Neural cell (in vitro differentiated cells): ENCODE results near the gene NEXN. TPM values are rescaled to one million over a fixed set of nuclear protein-coding genes. Genes with fewer than 3 reads are reported as not detected.

Experiments
- H2AFZ ChIP-seq: fragments of 200-600, 300-800 bp; sonication (generic), shearing (Covaris generic); 2 replicates; pipeline ENCODE4 v1.6.0; 2014; ENCODE audit warnings: low read depth, mild to moderate bottlenecking, antibody characterized with exemption, low read length, moderate library complexity
- H3F3A ChIP-seq: fragments of 200-600 bp; shearing (Covaris generic); 2 replicates; pipeline ENCODE4 v1.6.1; 2016; ENCODE audit warnings: mild to moderate bottlenecking, moderate library complexity, mixed read lengths, antibody characterized with exemption, low read length; ENCODE audit not compliant: insufficient read depth, poor library complexity, severe bottlenecking
- H3K27ac ChIP-seq: fragments of 200-600, 300-800 bp; sonication (generic), shearing (Covaris generic); 2 replicates; pipeline ENCODE4 v1.5.1; 2014; ENCODE audit warnings: mild to moderate bottlenecking, low read length, moderate library complexity
- H3K27me3 ChIP-seq: fragments of 300-800, 200-600 bp; sonication (generic), shearing (Covaris generic); 2 replicates; pipeline ENCODE4 v1.6.0; 2014; ENCODE audit warnings: mild to moderate bottlenecking, low read depth, low read length, moderate library complexity; ENCODE audit not compliant: insufficient read depth
- H3K36me3 ChIP-seq: fragments of 300-800, 200-600 bp; sonication (generic), shearing (Covaris generic); 2 replicates; pipeline ENCODE4 v1.5.1; 2014; ENCODE audit warnings: mild to moderate bottlenecking, antibody characterized with exemption, low read length, moderate library complexity; ENCODE audit not compliant: insufficient read depth
- H3K4me2 ChIP-seq: fragments of 300-800, 200-600 bp; sonication (generic), shearing (Covaris generic); 2 replicates; pipeline ENCODE4 v1.6.0; 2014; ENCODE audit warnings: mild to moderate bottlenecking, low read length
- H3K4me3 ChIP-seq: fragments of 300-800, 200-600 bp; sonication (generic), shearing (Covaris generic); 2 replicates; pipeline ENCODE4 v1.5.1; 2014; ENCODE audit warnings: mild to moderate bottlenecking, low read length, moderate library complexity
- H3K79me2 ChIP-seq: fragments of 200-600 bp; shearing (Covaris generic); replicated peaks from 2 replicates; pipeline ENCODE4 v1.6.0; 2014; ENCODE audit warnings: mild to moderate bottlenecking, low read length, moderate library complexity; ENCODE audit not compliant: insufficient read depth
- H3K9ac ChIP-seq: fragments of 300-800, 200-600 bp; sonication (generic), shearing (Covaris generic); 2 replicates; pipeline ENCODE4 v1.6.1; 2016; ENCODE audit warnings: mild to moderate bottlenecking, low read length, mixed read lengths
- H3K9me2 ChIP-seq: fragments of 200-600 bp; shearing (Covaris generic); 2 replicates; pipeline ENCODE4 v1.6.1; 2016; ENCODE audit warnings: mild to moderate bottlenecking, low read length, mixed read lengths; ENCODE audit not compliant: insufficient read depth
- H3K9me3 ChIP-seq: fragments of 200-600, 300-800 bp; sonication (generic), shearing (Covaris generic); 2 replicates; pipeline ENCODE4 v1.6.1; 2016; ENCODE audit warnings: mild to moderate bottlenecking, mixed run types, low read length, moderate library complexity, mixed read lengths
- H4K20me1 ChIP-seq: fragments of 200-600 bp; shearing (Covaris generic); 2 replicates; pipeline ENCODE4 v1.6.1; 2016; ENCODE audit warnings: mild to moderate bottlenecking, mixed run types; ENCODE audit not compliant: insufficient read depth
- CTCF ChIP-seq: fragments of 450-650 bp; IDR thresholded peaks from 2 replicates; pipeline ENCODE4 v1.5.1; 2014; ENCODE audit warnings: antibody characterized with exemption, mild to moderate bottlenecking, moderate library complexity; ENCODE audit not compliant: poor library complexity, severe bottlenecking
- EP300 ChIP-seq: fragments of 450-650 bp; conservative IDR thresholded peaks from 2 replicates; pipeline ENCODE4 v1.6.1; 2014; ENCODE audit warnings: antibody characterized with exemption, mild to moderate bottlenecking, moderate library complexity; ENCODE audit not compliant: poor library complexity, severe bottlenecking
- EZH2 ChIP-seq: fragments of 200-600, 300-800 bp; shearing (Covaris generic), sonication (generic); IDR thresholded peaks from 2 replicates; pipeline ENCODE4 v1.6.1; 2014; ENCODE audit warnings: antibody characterized with exemption, low read length, borderline replicate concordance, mild to moderate bottlenecking; ENCODE audit not compliant: insufficient read depth, poor library complexity, severe bottlenecking
- MXI1 ChIP-seq: fragments of 450-650 bp; conservative IDR thresholded peaks from 2 replicates; pipeline ENCODE4 v1.6.1; 2014; ENCODE audit warnings: antibody characterized with exemption, mild to moderate bottlenecking; ENCODE audit not compliant: poor library complexity, severe bottlenecking
- POLR2AphosphoS5 ChIP-seq: IDR thresholded peaks from 2 replicates; pipeline ENCODE4 v1.6.1; 2012
- RAD21 ChIP-seq: fragments of 450-650 bp; conservative IDR thresholded peaks from 2 replicates; pipeline ENCODE4 v1.6.1; 2014; ENCODE audit warnings: antibody characterized with exemption, mild to moderate bottlenecking, moderate library complexity
- REST ChIP-seq: IDR thresholded peaks from 2 replicates; pipeline ENCODE4 v1.6.1; 2012; ENCODE audit warnings: borderline replicate concordance
- SMC3 ChIP-seq: fragments of 450-650 bp; conservative IDR thresholded peaks from 2 replicates; pipeline ENCODE4 v1.6.1; 2014; ENCODE audit warnings: antibody characterized with exemption, mild to moderate bottlenecking, moderate library complexity; ENCODE audit not compliant: poor library complexity
- TAF1 ChIP-seq: IDR thresholded peaks from 2 replicates; pipeline ENCODE4 v1.6.1; 2012; ENCODE audit warnings: low read depth
- polyA plus RNA-seq: library from polyadenylated mRNA; depleted of rRNA; stranded (reverse); fragments of >200 nt; gene quantifications from 2 replicates; pipeline ENCODE4 v1.2.3, GENCODE V29; 2014

The NEXN gene
- polyA plus RNA-seq, 1 donor from 2014 or later, result 0.43 TPM

GRCh38 chr1:77850082-77850481 is 38.3 kb upstream of the NEXN start:
- no peaks in the 10 kb centered on the region for H3K27me3 ChIP-seq
- no peaks in the 10 kb centered on the region for H3K36me3 ChIP-seq
- H3K27ac ChIP-seq, result no peak overlapping the region
- no peak overlapping the region for H2AFZ ChIP-seq
- H3K4me2 ChIP-seq, result no peak overlapping the region
- no peaks in the 10 kb centered on the region for H3K9me2 ChIP-seq
- H4K20me1 ChIP-seq, result no peaks in the 10 kb centered on the region
- no peaks in the 10 kb centered on the region for H3F3A ChIP-seq
- TF ChIP-seq RAD21, result no peak
- TF ChIP-seq TAF1, result no peak
- no peak for TF ChIP-seq EZH2
- no peak for TF ChIP-seq MXI1
- no peak for TF ChIP-seq EP300
- TF ChIP-seq POLR2AphosphoS5, result no peak
- no peak for TF ChIP-seq SMC3
- TF ChIP-seq CTCF, result no peak
- TF ChIP-seq REST, result no peak
- H3K9ac ChIP-seq, result no peak overlapping the region
- H3K79me2 ChIP-seq, result no peaks in the 10 kb centered on the region
- H3K9me3 ChIP-seq, result no peaks in the 10 kb centered on the region
- H3K4me3 ChIP-seq, result no peak overlapping the region

GRCh38 chr1:77857552-77857951 is 30.9 kb upstream of the NEXN start:
- Histone ChIP-seq H3K79me2 (no peaks in the 10 kb centered on the region), H3K4me2 (no peak overlapping the region), H3K27ac (no peak overlapping the region), H3K36me3 (peaks cover 3% of the 10 kb centered on the region), H3K4me3 (no peak overlapping the region), H2AFZ (no peak overlapping the region), H3K9me2 (no peaks in the 10 kb centered on the region), H3K27me3 (no peaks in the 10 kb centered on the region), H3K9me3 (no peaks in the 10 kb centered on the region), H3K9ac (no peak overlapping the region), H4K20me1 (no peaks in the 10 kb centered on the region), H3F3A (no peaks in the 10 kb centered on the region)
- TF ChIP-seq TAF1, result no peak
- no peak for TF ChIP-seq CTCF
- TF ChIP-seq RAD21, result no peak
- TF ChIP-seq REST, result no peak
- no peak for TF ChIP-seq SMC3
- no peak for TF ChIP-seq EZH2
- TF ChIP-seq POLR2AphosphoS5, result no peak
